ENCODE results near the gene PLSCR3.

GRCh38 chr17:7384489-7385081, 9.7 kb downstream of the PLSCR3 start:
- no peak for TF ChIP-seq RARB (CRISPR knock-in tag; IDR thresholded peaks at IDR 0.05)
- no peak for TF ChIP-seq CSRNP3 (CRISPR knock-in tag; IDR thresholded peaks at IDR 0.05)
